K562 (cell line): ENCODE measurements around the gene SLC12A9. TPM values are rescaled to one million over a fixed set of nuclear protein-coding genes. Genes with fewer than 3 reads are reported as not detected.
A peak's percentile ranks its signal among the peaks of the same experiment; 100 is the strongest.

ENCODE experiments used
- BRD4 ChIP-seq: fragments of 200-600 bp; sonication (generic); IDR thresholded peaks from 2 replicates; pipeline ENCODE4 v1.6.1; 2017; ENCODE audit warnings: inconsistent platforms
- CREB5 ChIP-seq: fragments of 250-450 bp; sonication (Bioruptor Pico); IDR thresholded peaks from 2 replicates; pipeline ENCODE4 v1.5.0; 2020; ENCODE audit warnings: mild to moderate bottlenecking
- ELF1 ChIP-seq: fragments of 200-800 bp; sonication (Bioruptor generic); IDR thresholded peaks from 2 replicates; pipeline ENCODE4 v1.6.1; 2016; ENCODE audit warnings: missing genetic modification characterization, missing compliant biosample characterization
- FOXM1 ChIP-seq, 2 experiments: fragments of 450-650 bp in 1 of 2; sonication (generic) in 1 of 2; formaldehyde crosslinking in 1 of 2; IDR thresholded peaks; 2 replicates each; pipeline versions ENCODE4 v1.6.1 to v1.9.0; 2017 to 2022; ENCODE audit warnings: low read depth in 2 of 2, mild to moderate bottlenecking in 2 of 2, missing genetic modification reagents in 1 of 2, moderate library complexity in 1 of 2
- MTA1 ChIP-seq: fragments of 450-650 bp; IDR thresholded peaks from 2 replicates; pipeline ENCODE4 v1.6.1; 2017; ENCODE audit warnings: borderline replicate concordance
- NR4A1 ChIP-seq, 2 experiments: fragments of 250-450 bp in 1 of 2; fragments of 450-650 bp in 1 of 2; sonication (Bioruptor Pico) in 1 of 2; IDR thresholded peaks; 2 replicates each; pipeline versions ENCODE4 v1.4.0 to v1.6.1; 2016 to 2020; ENCODE audit warnings: mild to moderate bottlenecking in 2 of 2, missing compliant biosample characterization in 1 of 2, missing genetic modification characterization in 1 of 2, moderate library complexity in 1 of 2
- PRMT5 ChIP-seq: sonication (generic); formaldehyde crosslinking; IDR thresholded peaks from 2 replicates; pipeline ENCODE4 v1.5.0; 2020; ENCODE audit warnings: missing genetic modification reagents
- RAD51 ChIP-seq: fragments of 450-650 bp; IDR thresholded peaks from 2 replicates; pipeline ENCODE4 v1.7.1; 2016; ENCODE audit warnings: low read depth, mild to moderate bottlenecking, borderline replicate concordance
- RNF2 ChIP-seq: sonication (generic); IDR thresholded peaks from 2 replicates; pipeline ENCODE4 v1.6.1; 2016
- SFPQ ChIP-seq: fragments of 200-400 bp; formaldehyde crosslinking; IDR thresholded peaks from 2 replicates; pipeline ENCODE4 v1.6.1; 2017; ENCODE audit warnings: mild to moderate bottlenecking, low read depth, low read length, moderate library complexity
- SMARCE1 ChIP-seq: fragments of 450-650 bp; IDR thresholded peaks from 2 replicates; pipeline ENCODE4 v1.7.1; 2016; ENCODE audit warnings: mild to moderate bottlenecking
- ZBTB7A ChIP-seq: IDR thresholded peaks from 2 replicates; pipeline ENCODE4 v1.6.1; 2011; ENCODE audit warnings: low read depth, mild to moderate bottlenecking, low read length, moderate library complexity, borderline replicate concordance; ENCODE audit not compliant: control insufficient read depth
- ZNF143 ChIP-seq: sonication (generic); formaldehyde crosslinking; IDR thresholded peaks from 2 replicates; pipeline ENCODE4 v1.9.0; 2022; ENCODE audit warnings: mild to moderate bottlenecking, missing genetic modification reagents
- ZNF717 ChIP-seq: fragments of 250-450 bp; sonication (Bioruptor Pico); IDR thresholded peaks from 2 replicates; pipeline ENCODE4 v1.5.0; 2021
- polyA plus RNA-seq, 8 experiments: library from polyadenylated mRNA; depleted of rRNA in 4 of 8; stranded (reverse) in 5 of 8; unstranded in 3 of 8; fragments of >200 nt; fragmentation: Nextera tagmentation in 2 of 8; fragmentation: Illumina TruSeq in 1 of 8; extraction: Ambion mirVana in 2 of 8; extraction: Trizol in 1 of 8; gene quantifications; 2 replicates each; pipeline versions ENCODE4 v1.2.1 to v1.2.3, GENCODE V29; 2011 to 2014; ENCODE audit warnings: inconsistent platforms in 1 of 8, missing spikeins in 1 of 8
- total RNA-seq, 7 experiments: library from RNA; depleted of rRNA in 6 of 7; stranded (reverse); fragments of >200 nt in 6 of 7; fragmentation: Illumina TruSeq in 2 of 7; extraction: Trizol in 2 of 7; gene quantifications; 2 replicates each; pipeline versions ENCODE4 v1.2.1 to v1.2.3, GENCODE V29; 2011 to 2021; ENCODE audit warnings: low replicate concordance in 1 of 7
- TF ChIP-seq, protein P1 (sequence below): sonication (generic); formaldehyde crosslinking; IDR thresholded peaks from 2 replicates; pipeline ENCODE4 v1.8.0; 2023; ENCODE audit warnings: missing genetic modification reagents, mild to moderate bottlenecking, borderline replicate concordance

SLC12A9 gene
- total and polyA plus RNA-seq, 9 of the 15 experiments (the other 6 are each of a cell fraction or from before 2014, with no cell fraction given): 0.06 to 20.2 (median 10.7) TPM

GRCh38 chr7:100890653-100891567, 38.4 kb downstream of the SLC12A9 start (continued):
- TF ChIP-seq, protein P1, sequence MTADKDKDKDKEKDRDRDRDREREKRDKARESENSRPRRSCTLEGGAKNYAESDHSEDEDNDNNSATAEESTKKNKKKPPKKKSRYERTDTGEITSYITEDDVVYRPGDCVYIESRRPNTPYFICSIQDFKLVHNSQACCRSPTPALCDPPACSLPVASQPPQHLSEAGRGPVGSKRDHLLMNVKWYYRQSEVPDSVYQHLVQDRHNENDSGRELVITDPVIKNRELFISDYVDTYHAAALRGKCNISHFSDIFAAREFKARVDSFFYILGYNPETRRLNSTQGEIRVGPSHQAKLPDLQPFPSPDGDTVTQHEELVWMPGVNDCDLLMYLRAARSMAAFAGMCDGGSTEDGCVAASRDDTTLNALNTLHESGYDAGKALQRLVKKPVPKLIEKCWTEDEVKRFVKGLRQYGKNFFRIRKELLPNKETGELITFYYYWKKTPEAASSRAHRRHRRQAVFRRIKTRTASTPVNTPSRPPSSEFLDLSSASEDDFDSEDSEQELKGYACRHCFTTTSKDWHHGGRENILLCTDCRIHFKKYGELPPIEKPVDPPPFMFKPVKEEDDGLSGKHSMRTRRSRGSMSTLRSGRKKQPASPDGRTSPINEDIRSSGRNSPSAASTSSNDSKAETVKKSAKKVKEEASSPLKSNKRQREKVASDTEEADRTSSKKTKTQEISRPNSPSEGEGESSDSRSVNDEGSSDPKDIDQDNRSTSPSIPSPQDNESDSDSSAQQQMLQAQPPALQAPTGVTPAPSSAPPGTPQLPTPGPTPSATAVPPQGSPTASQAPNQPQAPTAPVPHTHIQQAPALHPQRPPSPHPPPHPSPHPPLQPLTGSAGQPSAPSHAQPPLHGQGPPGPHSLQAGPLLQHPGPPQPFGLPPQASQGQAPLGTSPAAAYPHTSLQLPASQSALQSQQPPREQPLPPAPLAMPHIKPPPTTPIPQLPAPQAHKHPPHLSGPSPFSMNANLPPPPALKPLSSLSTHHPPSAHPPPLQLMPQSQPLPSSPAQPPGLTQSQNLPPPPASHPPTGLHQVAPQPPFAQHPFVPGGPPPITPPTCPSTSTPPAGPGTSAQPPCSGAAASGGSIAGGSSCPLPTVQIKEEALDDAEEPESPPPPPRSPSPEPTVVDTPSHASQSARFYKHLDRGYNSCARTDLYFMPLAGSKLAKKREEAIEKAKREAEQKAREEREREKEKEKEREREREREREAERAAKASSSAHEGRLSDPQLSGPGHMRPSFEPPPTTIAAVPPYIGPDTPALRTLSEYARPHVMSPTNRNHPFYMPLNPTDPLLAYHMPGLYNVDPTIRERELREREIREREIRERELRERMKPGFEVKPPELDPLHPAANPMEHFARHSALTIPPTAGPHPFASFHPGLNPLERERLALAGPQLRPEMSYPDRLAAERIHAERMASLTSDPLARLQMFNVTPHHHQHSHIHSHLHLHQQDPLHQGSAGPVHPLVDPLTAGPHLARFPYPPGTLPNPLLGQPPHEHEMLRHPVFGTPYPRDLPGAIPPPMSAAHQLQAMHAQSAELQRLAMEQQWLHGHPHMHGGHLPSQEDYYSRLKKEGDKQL (CRISPR knock-in tag): no peak
- TF ChIP-seq MTA1 (0 out of 2 replicates have a peak, but pooled peaks have one; percentile 4), ELF1 (tag) (peak; percentile 5; the same call in 1 of the 2 replicates), SMARCE1 (0 out of 2 replicates have a peak, but pooled peaks have one; percentile 2), ZBTB7A (peak; percentile 66), BRD4 (0 out of 2 replicates have a peak, but pooled peaks have one; percentile 22), PRMT5 (CRISPR knock-in tag) (0 out of 2 replicates have a peak, but pooled peaks have one; percentile 33), FOXM1 (IDR thresholded peaks at IDR 0.05; ENCODE audit: low read depth) (0 out of 2 replicates have a peak, but pooled peaks have one; percentile 9), FOXM1 (CRISPR knock-in tag; IDR thresholded peaks at IDR 0.05; ENCODE audit: low read depth) (0 out of 2 replicates have a peak, but pooled peaks have one; percentile 3), ZNF143 (0 out of 2 replicates have a peak, but pooled peaks have one; percentile 44), SFPQ (no peak), NR4A1 (CRISPR knock-in tag; IDR thresholded peaks at IDR 0.05) (0 out of 2 replicates have a peak, but pooled peaks have one; percentile 2), NR4A1 (tag; IDR thresholded peaks at IDR 0.05) (no peak), RNF2 (no peak), ZNF717 (CRISPR knock-in tag) (no peak), RAD51 (no peak), CREB5 (no peak)
